Measurements from ENCODE around the gene PPFIBP2.

Gene PPFIBP2

DNA sequence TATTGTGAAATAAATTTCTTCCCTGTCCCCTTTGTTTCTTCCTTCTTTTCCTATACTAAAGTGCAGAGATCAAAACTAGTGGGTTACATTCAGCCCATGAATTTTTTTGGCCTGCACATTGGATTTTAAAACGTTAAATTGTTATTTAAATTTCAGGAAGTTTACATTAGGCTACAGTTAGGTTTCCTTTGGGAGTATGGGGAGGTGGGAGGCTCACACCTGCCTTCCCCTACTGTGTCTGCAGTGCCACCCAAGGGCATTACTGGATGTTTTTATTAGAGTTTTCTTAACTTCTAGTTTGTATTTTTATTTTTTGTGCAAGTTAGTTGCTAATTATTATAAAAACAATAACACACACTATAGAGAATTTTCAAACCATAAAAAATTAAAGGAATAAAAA lies 107.8 kb downstream of the PPFIBP2 start:
- no peak overlapping the region for H3K9ac ChIP-seq (ENCODE audit: low read length)
- H3K4me3 ChIP-seq (ENCODE audit: low read length): no peak overlapping the region
- H3K36me3 ChIP-seq (ENCODE audit: control insufficient read depth, insufficient read depth, low read length, severe bottlenecking): peaks cover 30% of the 10 kb centered on the region
- no peaks in the 10 kb centered on the region for H3K4me1 ChIP-seq (ENCODE audit: control insufficient read depth, insufficient read depth, low read length)
- H3K27me3 ChIP-seq (replicated peaks; ENCODE audit: control insufficient read depth, insufficient read depth, low read length): no peaks in the 10 kb centered on the region
- DNase-seq (ENCODE audit: low read depth): no peak
- H3K9me3 ChIP-seq (ENCODE audit: control insufficient read depth, low read length): no peaks in the 10 kb centered on the region

- Histone ChIP-seq H3K4me1 (ENCODE audit: control insufficient read depth, insufficient read depth, low read length) (no peaks in the 10 kb centered on the region), H3K36me3 (ENCODE audit: control insufficient read depth, insufficient read depth, low read length, severe bottlenecking) (peaks cover 31% of the 10 kb centered on the region), H3K9ac (ENCODE audit: low read length) (no peak overlapping the region), H3K4me3 (ENCODE audit: low read length) (no peak overlapping the region), H3K27me3 (replicated peaks; ENCODE audit: control insufficient read depth, insufficient read depth, low read length) (no peaks in the 10 kb centered on the region), H3K9me3 (ENCODE audit: control insufficient read depth, low read length) (no peaks in the 10 kb centered on the region)
- no peak for DNase-seq (ENCODE audit: low read depth)
These were observed 108.9 kb downstream of the PPFIBP2 start for GRCh38 chr11:7622721-7623120.

- Histone ChIP-seq H3K9ac (ENCODE audit: low read length) (no peak overlapping the region), H3K4me3 (ENCODE audit: low read length) (no peak overlapping the region), H3K27me3 (replicated peaks; ENCODE audit: control insufficient read depth, insufficient read depth, low read length) (no peaks in the 10 kb centered on the region), H3K9me3 (ENCODE audit: control insufficient read depth, low read length) (no peaks in the 10 kb centered on the region), H3K4me1 (ENCODE audit: control insufficient read depth, insufficient read depth, low read length) (no peaks in the 10 kb centered on the region), H3K36me3 (ENCODE audit: control insufficient read depth, insufficient read depth, low read length, severe bottlenecking) (peaks cover 74% of the 10 kb centered on the region)
- DNase-seq (ENCODE audit: low read depth): no peak
These were observed 114.9 kb downstream of the PPFIBP2 start for GRCh38 chr11:7628660-7629059.

DNA sequence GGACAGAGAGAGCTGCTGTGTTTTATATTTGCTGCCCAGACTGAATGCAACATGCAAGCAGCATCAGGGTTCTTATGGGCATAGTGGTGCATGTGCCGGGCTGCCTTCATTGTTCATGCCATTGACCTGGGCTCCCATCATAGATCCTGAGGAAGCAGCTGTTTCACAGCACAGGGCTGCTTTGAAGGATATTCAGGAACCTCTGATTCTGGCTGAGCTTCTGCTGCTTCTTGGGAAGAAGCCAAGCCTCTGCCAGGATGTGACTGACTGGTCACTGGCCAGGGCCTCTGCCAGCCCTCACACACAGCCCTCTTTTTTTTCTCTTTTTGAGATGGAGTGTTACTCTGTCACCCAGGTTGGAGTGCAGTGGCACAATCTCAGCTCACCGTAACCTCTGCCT lies 116.2 kb downstream of the PPFIBP2 start:
- no peak overlapping the region for H3K9ac ChIP-seq (ENCODE audit: low read length)
- H3K27me3 ChIP-seq (replicated peaks; ENCODE audit: control insufficient read depth, insufficient read depth, low read length): no peaks in the 10 kb centered on the region
- no peaks in the 10 kb centered on the region for H3K4me1 ChIP-seq (ENCODE audit: control insufficient read depth, insufficient read depth, low read length)
- no peaks in the 10 kb centered on the region for H3K9me3 ChIP-seq (ENCODE audit: control insufficient read depth, low read length)
- DNase-seq (ENCODE audit: low read depth): peak; percentile 4
- H3K4me3 ChIP-seq (ENCODE audit: low read length): no peak overlapping the region
- H3K36me3 ChIP-seq (ENCODE audit: control insufficient read depth, insufficient read depth, low read length, severe bottlenecking): peaks cover 80% of the 10 kb centered on the region

- DNase-seq (ENCODE audit: low read depth): peak; percentile 10
- H3K4me3 ChIP-seq (ENCODE audit: low read length): no peak overlapping the region
- peaks cover 81% of the 10 kb centered on the region for H3K36me3 ChIP-seq (ENCODE audit: control insufficient read depth, insufficient read depth, low read length, severe bottlenecking)
- H3K4me1 ChIP-seq (ENCODE audit: control insufficient read depth, insufficient read depth, low read length): peaks cover under 1% of the 10 kb centered on the region
- H3K9me3 ChIP-seq (ENCODE audit: control insufficient read depth, low read length): no peaks in the 10 kb centered on the region
- H3K27me3 ChIP-seq (replicated peaks; ENCODE audit: control insufficient read depth, insufficient read depth, low read length): no peaks in the 10 kb centered on the region
- no peak overlapping the region for H3K9ac ChIP-seq (ENCODE audit: low read length)
These were observed 118.4 kb downstream of the PPFIBP2 start for GRCh38 chr11:7632211-7632610.

DNA sequence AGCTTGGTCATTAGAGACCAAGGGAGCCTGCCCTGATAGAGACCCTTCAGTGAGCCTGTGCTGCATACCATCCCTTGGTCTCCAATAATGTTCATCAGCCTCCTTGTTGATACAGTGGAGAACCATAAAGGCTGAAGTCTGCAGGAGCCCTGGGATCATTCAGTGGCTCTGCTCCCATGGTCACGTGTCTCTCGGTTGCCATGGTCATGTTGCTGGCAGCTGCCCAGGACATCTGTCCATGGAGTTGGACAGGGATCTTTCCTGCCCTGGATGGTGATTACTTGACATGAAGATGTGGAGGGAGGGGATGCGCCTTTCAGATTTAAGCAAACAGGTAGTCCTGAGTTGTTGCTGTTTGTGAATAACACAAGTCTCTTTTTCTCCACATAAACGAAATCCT lies 121.3 kb downstream of the PPFIBP2 start:
- DNase-seq (ENCODE audit: low read depth): no peak
- peaks cover 25% of the 10 kb centered on the region for H3K4me1 ChIP-seq (ENCODE audit: control insufficient read depth, insufficient read depth, low read length)
- no peak overlapping the region for H3K4me3 ChIP-seq (ENCODE audit: low read length)
- peaks cover 60% of the 10 kb centered on the region for H3K36me3 ChIP-seq (ENCODE audit: control insufficient read depth, insufficient read depth, low read length, severe bottlenecking)
- no peak overlapping the region for H3K9ac ChIP-seq (ENCODE audit: low read length)
- no peaks in the 10 kb centered on the region for H3K9me3 ChIP-seq (ENCODE audit: control insufficient read depth, low read length)
- H3K27me3 ChIP-seq (replicated peaks; ENCODE audit: control insufficient read depth, insufficient read depth, low read length): no peaks in the 10 kb centered on the region

DNA sequence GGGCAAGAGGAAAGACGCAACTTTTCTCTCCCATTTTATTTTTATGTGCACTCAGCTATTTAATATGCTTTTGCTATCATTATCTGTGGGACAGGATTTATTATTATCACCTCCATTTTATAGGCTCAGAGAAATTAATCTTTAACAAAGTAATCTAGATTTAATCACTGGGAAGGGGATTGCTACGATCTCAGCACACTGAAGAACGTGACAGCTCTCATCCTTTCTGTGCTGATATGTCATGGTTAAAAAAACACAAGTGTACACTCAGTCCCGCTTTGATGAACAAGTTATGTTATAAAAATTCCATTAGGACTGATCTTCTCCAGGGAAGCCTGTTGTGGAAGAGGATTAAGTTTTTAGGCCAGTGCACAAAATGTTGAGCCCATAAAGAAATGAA lies 121.9 kb downstream of the PPFIBP2 start:
- Histone ChIP-seq H3K4me3 (ENCODE audit: low read length) (no peak overlapping the region), H3K27me3 (replicated peaks; ENCODE audit: control insufficient read depth, insufficient read depth, low read length) (no peaks in the 10 kb centered on the region), H3K36me3 (ENCODE audit: control insufficient read depth, insufficient read depth, low read length, severe bottlenecking) (peaks cover 61% of the 10 kb centered on the region), H3K9ac (ENCODE audit: low read length) (no peak overlapping the region), H3K9me3 (ENCODE audit: control insufficient read depth, low read length) (no peaks in the 10 kb centered on the region), H3K4me1 (ENCODE audit: control insufficient read depth, insufficient read depth, low read length) (peaks cover 25% of the 10 kb centered on the region)
- DNase-seq (ENCODE audit: low read depth): no peak

GRCh38 chr11:7636350-7636749 lies 122.6 kb downstream of the PPFIBP2 start:
- peaks cover 61% of the 10 kb centered on the region for H3K36me3 ChIP-seq (ENCODE audit: control insufficient read depth, insufficient read depth, low read length, severe bottlenecking)
- no peak overlapping the region for H3K4me3 ChIP-seq (ENCODE audit: low read length)
- DNase-seq (ENCODE audit: low read depth): no peak
- H3K9ac ChIP-seq (ENCODE audit: low read length): no peak overlapping the region
- H3K27me3 ChIP-seq (replicated peaks; ENCODE audit: control insufficient read depth, insufficient read depth, low read length): no peaks in the 10 kb centered on the region
- H3K4me1 ChIP-seq (ENCODE audit: control insufficient read depth, insufficient read depth, low read length): peaks cover 25% of the 10 kb centered on the region
- no peaks in the 10 kb centered on the region for H3K9me3 ChIP-seq (ENCODE audit: control insufficient read depth, low read length)

DNA sequence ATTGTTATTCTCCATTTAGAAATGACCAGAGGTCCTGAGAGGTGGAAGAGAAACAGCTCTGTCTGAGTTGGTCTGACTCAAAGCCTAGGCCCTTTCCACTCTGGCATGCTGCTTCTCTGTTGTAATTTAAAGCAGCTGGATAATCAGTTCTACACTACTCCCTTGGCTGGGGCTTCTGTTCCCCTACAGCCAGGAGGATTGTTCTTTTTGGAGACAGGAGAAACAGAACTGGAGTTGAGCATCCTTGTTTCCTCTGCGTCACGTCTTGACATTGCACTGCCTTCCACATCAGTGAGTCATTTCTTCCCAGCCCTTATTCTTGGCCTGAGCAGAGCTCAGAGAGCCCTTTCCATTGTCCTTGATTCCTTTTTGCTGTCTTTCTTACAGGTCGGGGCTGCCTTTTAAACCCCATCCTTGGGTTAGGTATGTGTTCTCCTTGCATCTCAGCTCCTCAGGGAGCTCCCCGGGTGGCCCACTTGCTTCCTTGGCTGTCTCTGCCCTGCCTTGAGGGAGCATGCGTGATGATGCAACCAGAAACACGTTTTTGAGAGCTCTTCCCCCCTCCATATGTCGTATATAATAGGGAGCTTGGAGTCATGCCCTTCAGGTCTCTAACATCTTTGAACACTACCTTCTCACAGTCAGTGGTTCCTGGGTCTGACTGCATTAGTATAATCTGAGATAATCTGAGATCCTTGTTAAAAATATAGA lies 123.8 kb downstream of the PPFIBP2 start:
- DNase-seq (ENCODE audit: low read depth): peak; percentile 81
- H3K4me3 ChIP-seq (ENCODE audit: low read length): no peak overlapping the region
- no peak overlapping the region for H3K9ac ChIP-seq (ENCODE audit: low read length)
- H3K27me3 ChIP-seq (replicated peaks; ENCODE audit: control insufficient read depth, insufficient read depth, low read length): no peaks in the 10 kb centered on the region
- H3K36me3 ChIP-seq (ENCODE audit: control insufficient read depth, insufficient read depth, low read length, severe bottlenecking): peaks cover 61% of the 10 kb centered on the region
- peaks cover 25% of the 10 kb centered on the region for H3K4me1 ChIP-seq (ENCODE audit: control insufficient read depth, insufficient read depth, low read length)
- no peaks in the 10 kb centered on the region for H3K9me3 ChIP-seq (ENCODE audit: control insufficient read depth, low read length)

- no peaks in the 10 kb centered on the region for H3K27me3 ChIP-seq (replicated peaks; ENCODE audit: control insufficient read depth, insufficient read depth, low read length)
- peaks cover 53% of the 10 kb centered on the region for H3K36me3 ChIP-seq (ENCODE audit: control insufficient read depth, insufficient read depth, low read length, severe bottlenecking)
- no peak overlapping the region for H3K9ac ChIP-seq (ENCODE audit: low read length)
- H3K4me3 ChIP-seq (ENCODE audit: low read length): no peak overlapping the region
- H3K4me1 ChIP-seq (ENCODE audit: control insufficient read depth, insufficient read depth, low read length): peaks cover 25% of the 10 kb centered on the region
- no peak for DNase-seq (ENCODE audit: low read depth)
- H3K9me3 ChIP-seq (ENCODE audit: control insufficient read depth, low read length): no peaks in the 10 kb centered on the region
These were observed 125.2 kb downstream of the PPFIBP2 start for GRCh38 chr11:7638710-7639642.

DNA sequence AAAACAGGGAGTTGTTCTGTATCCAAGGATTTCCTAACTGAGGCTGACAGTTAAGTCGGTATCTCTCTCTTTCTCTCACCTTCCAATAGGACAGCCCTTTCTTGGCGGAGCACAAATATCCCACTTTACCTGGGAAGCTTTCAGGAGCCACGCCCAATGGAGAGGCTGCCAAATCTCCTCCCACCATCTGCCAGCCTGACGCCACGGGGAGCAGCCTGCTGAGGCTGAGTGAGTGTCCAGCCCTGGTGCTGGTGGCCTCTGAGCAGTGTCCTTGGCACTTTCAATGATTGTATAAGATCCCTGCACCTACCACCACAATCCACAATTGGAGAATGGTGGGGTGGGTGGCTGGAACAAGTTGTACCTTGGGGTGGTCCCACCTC lies 125.8 kb downstream of the PPFIBP2 start:
- Histone ChIP-seq H3K4me1 (ENCODE audit: control insufficient read depth, insufficient read depth, low read length) (peaks cover 25% of the 10 kb centered on the region), H3K4me3 (ENCODE audit: low read length) (no peak overlapping the region), H3K9ac (ENCODE audit: low read length) (no peak overlapping the region), H3K36me3 (ENCODE audit: control insufficient read depth, insufficient read depth, low read length, severe bottlenecking) (peaks cover 46% of the 10 kb centered on the region), H3K27me3 (replicated peaks; ENCODE audit: control insufficient read depth, insufficient read depth, low read length) (no peaks in the 10 kb centered on the region), H3K9me3 (ENCODE audit: control insufficient read depth, low read length) (no peaks in the 10 kb centered on the region)
- no peak for DNase-seq (ENCODE audit: low read depth)

Measured in adipocyte (in vitro differentiated cells).